OCI-LY1 (cell line): Measurements from ENCODE around the gene SLC29A3.

Experiments used
- H2AFZ ChIP-seq: fragments of 200-600 bp; sonication (generic), shearing (Covaris generic); 2 replicates; pipeline ENCODE4 v1.6.0; 2014; ENCODE audit warnings: antibody characterized with exemption, mild to moderate bottlenecking, low read length
- H3F3A ChIP-seq: fragments of 200-600 bp; sonication (generic), shearing (Covaris generic); 2 replicates; pipeline ENCODE4 v1.6.0; 2014; ENCODE audit warnings: mild to moderate bottlenecking, antibody characterized with exemption, low read length, moderate library complexity; ENCODE audit not compliant: insufficient read depth
- H3K27ac ChIP-seq: fragments of 200-600 bp; sonication (generic); 2 replicates; pipeline ENCODE4 v1.5.1; 2014; ENCODE audit warnings: low read length, mixed run types, mild to moderate bottlenecking, low read depth; ENCODE audit not compliant: poor library complexity, severe bottlenecking
- H3K27me3 ChIP-seq: fragments of 200-600 bp; sonication (generic); 2 replicates; pipeline ENCODE4 v1.6.0; 2014; ENCODE audit warnings: antibody characterized with exemption, mild to moderate bottlenecking, low read length, moderate library complexity; ENCODE audit not compliant: insufficient read depth
- H3K36me3 ChIP-seq: fragments of 200-600 bp; sonication (generic); 2 replicates; pipeline ENCODE4 v1.6.1; 2014; ENCODE audit warnings: mild to moderate bottlenecking, antibody characterized with exemption, low read length, moderate library complexity, mixed read lengths; ENCODE audit not compliant: insufficient read depth
- H3K4me1 ChIP-seq: fragments of 200-600 bp; sonication (generic); 2 replicates; pipeline ENCODE4 v1.5.1; 2014; ENCODE audit warnings: mild to moderate bottlenecking, low read length, moderate library complexity; ENCODE audit not compliant: insufficient read depth, severe bottlenecking
- H3K4me2 ChIP-seq: fragments of 200-600 bp; sonication (generic), shearing (Covaris generic); 2 replicates; pipeline ENCODE4 v1.6.1; 2014; ENCODE audit warnings: low read length
- H3K4me3 ChIP-seq: fragments of 200-600 bp; sonication (generic); 2 replicates; pipeline ENCODE4 v1.5.1; 2014; ENCODE audit warnings: low read length, low read depth, mild to moderate bottlenecking, mixed read lengths; ENCODE audit not compliant: poor library complexity, severe bottlenecking
- H3K79me2 ChIP-seq: fragments of 200-600 bp; shearing (Covaris generic); 2 replicates; pipeline ENCODE4 v1.6.1; 2016; ENCODE audit warnings: mixed run types, low read length, mixed read lengths; ENCODE audit not compliant: insufficient read depth
- H3K9ac ChIP-seq: fragments of 200-600 bp; sonication (generic), shearing (Covaris generic); 2 replicates; pipeline ENCODE4 v1.6.1; 2014; ENCODE audit warnings: mild to moderate bottlenecking, low read length, mixed read lengths
- H3K9me2 ChIP-seq: fragments of 200-600 bp; sonication (generic), shearing (Covaris generic); 2 replicates; pipeline ENCODE4 v1.6.1; 2014; ENCODE audit warnings: low read depth, mild to moderate bottlenecking, low read length, mixed read lengths
- H3K9me3 ChIP-seq: fragments of 200-600 bp; shearing (Covaris generic); 2 replicates; pipeline ENCODE4 v1.6.1; 2014; ENCODE audit warnings: low read length, mixed read lengths
- H4K20me1 ChIP-seq: fragments of 200-600 bp; sonication (generic), shearing (Covaris generic); 2 replicates; pipeline ENCODE4 v1.6.0; 2016; ENCODE audit warnings: mild to moderate bottlenecking, low read length; ENCODE audit not compliant: insufficient read depth
- CTCF ChIP-seq: fragments of 200-600 bp; sonication (generic), shearing (Covaris generic); IDR thresholded peaks from 2 replicates; pipeline ENCODE4 v1.5.1; 2017; ENCODE audit warnings: mild to moderate bottlenecking, antibody characterized with exemption, low read length, moderate library complexity, mixed read lengths
- EZH2 ChIP-seq: fragments of 200-600 bp; sonication (generic), shearing (Covaris generic); IDR thresholded peaks from 2 replicates; pipeline ENCODE4 v1.8.0; 2017; ENCODE audit warnings: borderline replicate concordance, mixed run types, mild to moderate bottlenecking, antibody characterized with exemption, low read length, moderate library complexity, mixed read lengths

The SLC29A3 gene

GRCh38 chr10:71392292-71392691 lies 73.2 kb downstream of the SLC29A3 start:
- no peak for TF ChIP-seq CTCF
- no peak for TF ChIP-seq EZH2
- Histone ChIP-seq H2AFZ (no peak overlapping the region), H3K36me3 (no peaks in the 10 kb centered on the region), H3F3A (no peaks in the 10 kb centered on the region), H3K4me3 (no peak overlapping the region), H3K79me2 (no peaks in the 10 kb centered on the region), H3K4me2 (no peak overlapping the region), H3K9me3 (no peaks in the 10 kb centered on the region), H3K27ac (no peak overlapping the region), H3K9ac (no peak overlapping the region), H3K4me1 (no peaks in the 10 kb centered on the region), H4K20me1 (no peaks in the 10 kb centered on the region), H3K27me3 (0 out of 2 replicates have a peak, but pooled peaks cover 11% of the 10 kb centered on the region), H3K9me2 (no peaks in the 10 kb centered on the region)

DNA sequence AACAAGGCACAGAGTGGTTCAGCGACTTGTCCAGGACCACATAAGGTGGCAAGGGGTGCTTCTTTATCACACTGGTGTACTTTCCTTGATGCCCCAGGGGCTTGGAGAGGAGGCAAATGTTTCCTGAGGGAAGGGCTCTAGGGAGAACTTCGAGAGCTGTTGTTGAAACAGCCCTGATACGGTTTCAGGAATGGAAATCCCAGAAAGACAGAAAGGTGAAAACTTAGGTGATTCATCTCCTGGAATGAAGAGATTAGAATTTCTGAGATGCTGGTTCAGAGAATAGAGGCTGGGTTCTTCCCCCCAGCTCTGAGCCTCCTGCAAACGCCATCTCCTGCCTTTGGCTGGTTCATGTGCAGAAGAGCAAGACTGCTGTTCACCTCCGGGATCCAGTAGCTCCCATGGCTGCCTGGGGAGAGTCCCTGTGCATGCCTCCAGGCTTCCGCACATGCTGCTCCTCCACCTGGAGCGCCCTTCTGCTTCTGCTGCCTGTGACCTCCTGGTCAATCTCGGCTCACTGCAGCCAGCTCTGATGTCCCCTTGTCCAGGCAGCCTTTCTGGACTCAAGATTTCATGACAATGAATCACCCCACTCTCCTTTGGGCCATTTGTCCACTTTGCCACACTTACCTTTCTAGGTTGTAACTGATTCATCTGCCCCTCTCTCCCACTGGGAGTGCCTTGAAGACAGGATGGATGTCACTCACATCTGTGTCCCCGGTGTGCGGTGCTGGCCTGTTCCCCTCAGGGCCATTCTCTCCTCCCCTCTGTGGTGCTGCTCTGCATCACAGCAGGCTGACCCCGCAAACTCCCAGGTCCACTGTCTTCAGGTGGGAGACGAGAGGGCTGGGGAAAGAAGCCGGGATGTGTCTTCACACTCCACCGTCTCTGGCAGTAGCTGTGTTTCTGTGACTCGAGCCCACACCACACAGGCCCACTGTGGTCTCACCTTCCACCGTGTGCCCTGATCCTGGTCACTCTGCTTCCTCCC lies 74.0 kb downstream of the SLC29A3 start:
- Histone ChIP-seq H2AFZ (no peak overlapping the region), H3K27me3 (0 out of 2 replicates have a peak, but pooled peaks cover 11% of the 10 kb centered on the region), H4K20me1 (no peaks in the 10 kb centered on the region), H3K27ac (no peak overlapping the region), H3K79me2 (no peaks in the 10 kb centered on the region), H3K4me3 (no peak overlapping the region), H3K4me1 (no peaks in the 10 kb centered on the region), H3F3A (no peaks in the 10 kb centered on the region), H3K9me3 (no peaks in the 10 kb centered on the region), H3K9me2 (no peaks in the 10 kb centered on the region), H3K9ac (no peak overlapping the region), H3K4me2 (no peak overlapping the region), H3K36me3 (no peaks in the 10 kb centered on the region)
- TF ChIP-seq EZH2 (no peak), CTCF (no peak)

DNA sequence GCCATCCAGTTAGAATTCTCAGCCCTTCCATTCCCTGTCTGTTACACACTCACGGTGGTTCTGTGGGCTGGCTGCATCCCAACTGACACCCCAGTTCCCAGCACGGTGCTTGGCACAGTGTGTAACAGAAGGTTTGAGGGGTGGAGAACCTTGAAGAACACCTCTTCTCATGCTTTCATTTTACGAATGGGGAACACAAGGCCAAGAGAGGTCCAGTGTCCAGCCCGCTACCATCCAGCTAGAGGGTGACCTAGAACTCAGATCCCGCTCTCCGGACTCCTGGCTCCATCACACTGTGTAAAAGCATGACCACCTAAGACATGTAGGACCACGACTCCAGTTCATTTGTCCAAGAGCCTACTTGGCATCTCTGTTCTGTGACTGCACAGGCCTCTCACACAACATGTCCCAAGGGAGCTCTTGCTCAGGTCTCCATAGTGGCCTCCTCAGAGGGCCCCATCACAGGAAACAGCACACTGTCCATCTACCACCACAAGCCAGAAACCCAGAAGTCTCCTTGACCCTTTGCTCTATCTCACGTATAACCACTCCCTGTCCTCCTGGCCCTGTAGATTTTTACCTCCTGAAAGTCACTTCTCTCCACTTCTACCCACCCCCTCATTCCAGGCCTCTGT lies 74.9 kb downstream of the SLC29A3 start:
- Histone ChIP-seq H3K4me3 (no peak overlapping the region), H3K4me1 (no peaks in the 10 kb centered on the region), H3K27me3 (0 out of 2 replicates have a peak, but pooled peaks cover 11% of the 10 kb centered on the region), H3K9me3 (no peaks in the 10 kb centered on the region), H3K79me2 (no peaks in the 10 kb centered on the region), H3K9ac (no peak overlapping the region), H3K27ac (no peak overlapping the region), H3K36me3 (no peaks in the 10 kb centered on the region), H2AFZ (no peak overlapping the region), H3K4me2 (no peak overlapping the region), H4K20me1 (no peaks in the 10 kb centered on the region), H3F3A (no peaks in the 10 kb centered on the region), H3K9me2 (no peaks in the 10 kb centered on the region)
- TF ChIP-seq EZH2 (no peak), CTCF (no peak)
